AG04449 (cell line): Measurements from ENCODE around the gene ENC1.
A peak's percentile ranks its signal among the peaks of the same experiment; 100 is the strongest.
"Not testable (repeated sequence)": the region's sequence is repeated elsewhere in the genome, so short reads cannot be mapped to it uniquely, and the experiment has no call there.

ENCODE experiments used
- CTCF ChIA-PET: fragments of 350-600 bp; formaldehyde crosslinking; extraction: SDS; loops from one replicate; lab custom pipeline; 2021; ENCODE audit warnings: antibody characterized with exemption; lab: Yijun Ruan, JAX
- POLR2A ChIA-PET: fragments of 400-600, 350-600 bp; formaldehyde crosslinking; extraction: SDS; loops from one replicate; lab custom pipeline; 2020; ENCODE audit warnings: antibody characterized with exemption, inconsistent platforms; lab: Yijun Ruan, JAX
- DNase-seq: peaks from one replicate; pipeline ENCODE4 v3.0.0-alpha.2; 2010; ENCODE audit warnings: low read depth, low spot score
- H3K4me3 ChIP-seq: 2 replicates; pipeline ENCODE4 v1.5.1; 2011; ENCODE audit warnings: low read depth, mild to moderate bottlenecking, control low read depth, low read length
- TF ChIP-seq, protein P1 (sequence below): IDR thresholded peaks from one replicate; pipeline ENCODE4 v1.5.1; 2011; ENCODE audit warnings: mild to moderate bottlenecking, moderate library complexity, low read length, control low read depth, inconsistent platforms; ENCODE audit not compliant: insufficient read depth; ENCODE audit errors: missing control alignments

Gene ENC1

DNA sequence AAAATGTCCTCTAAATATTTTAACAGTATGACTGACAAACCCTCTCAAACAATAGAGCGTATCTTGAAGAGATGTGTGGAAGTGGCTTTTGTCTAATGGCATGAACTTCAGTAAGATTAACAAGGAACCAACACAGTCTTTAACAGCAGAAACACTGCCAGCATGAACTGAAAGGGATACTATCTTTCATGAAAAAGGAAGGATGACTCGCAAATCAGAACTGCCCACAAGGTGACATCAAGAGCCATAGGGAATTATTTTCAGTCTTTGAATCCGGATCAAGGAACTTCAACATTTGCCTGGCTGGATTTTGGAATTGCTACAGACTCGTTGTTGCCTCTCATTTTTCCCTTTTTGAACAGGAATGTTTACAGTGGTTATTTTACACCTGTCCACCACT lies 39.4 kb upstream of the ENC1 start:
- no peak for DNase-seq
- TF ChIP-seq, protein P1, sequence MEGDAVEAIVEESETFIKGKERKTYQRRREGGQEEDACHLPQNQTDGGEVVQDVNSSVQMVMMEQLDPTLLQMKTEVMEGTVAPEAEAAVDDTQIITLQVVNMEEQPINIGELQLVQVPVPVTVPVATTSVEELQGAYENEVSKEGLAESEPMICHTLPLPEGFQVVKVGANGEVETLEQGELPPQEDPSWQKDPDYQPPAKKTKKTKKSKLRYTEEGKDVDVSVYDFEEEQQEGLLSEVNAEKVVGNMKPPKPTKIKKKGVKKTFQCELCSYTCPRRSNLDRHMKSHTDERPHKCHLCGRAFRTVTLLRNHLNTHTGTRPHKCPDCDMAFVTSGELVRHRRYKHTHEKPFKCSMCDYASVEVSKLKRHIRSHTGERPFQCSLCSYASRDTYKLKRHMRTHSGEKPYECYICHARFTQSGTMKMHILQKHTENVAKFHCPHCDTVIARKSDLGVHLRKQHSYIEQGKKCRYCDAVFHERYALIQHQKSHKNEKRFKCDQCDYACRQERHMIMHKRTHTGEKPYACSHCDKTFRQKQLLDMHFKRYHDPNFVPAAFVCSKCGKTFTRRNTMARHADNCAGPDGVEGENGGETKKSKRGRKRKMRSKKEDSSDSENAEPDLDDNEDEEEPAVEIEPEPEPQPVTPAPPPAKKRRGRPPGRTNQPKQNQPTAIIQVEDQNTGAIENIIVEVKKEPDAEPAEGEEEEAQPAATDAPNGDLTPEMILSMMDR: no peak
- POLR2A ChIA-PET: no interaction called here
- CTCF ChIA-PET: no interaction called here
- no peak overlapping the region for H3K4me3 ChIP-seq

DNA sequence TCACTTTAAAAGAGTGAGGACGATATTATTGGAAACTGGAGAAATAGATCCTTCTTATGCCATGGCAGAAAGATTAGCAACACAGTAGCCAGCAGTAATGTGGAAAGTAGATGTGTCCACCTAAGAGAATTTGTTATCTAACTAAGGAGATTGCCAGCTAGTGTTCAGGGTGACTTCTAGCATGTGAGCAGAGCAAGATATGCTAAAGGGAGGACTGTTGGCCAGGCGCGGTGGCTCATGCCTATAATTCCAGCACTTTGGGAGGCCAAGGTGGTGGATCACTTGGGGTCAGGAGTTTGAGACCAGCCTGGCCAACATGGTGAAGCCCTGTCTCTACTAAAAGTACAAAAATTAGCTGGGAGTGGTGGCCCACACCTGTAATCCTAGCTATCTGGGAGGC lies 38.8 kb upstream of the ENC1 start:
- POLR2A ChIA-PET, H3K4me3 ChIP-seq, CTCF ChIA-PET, DNase-seq: not testable (repeated sequence)

DNA sequence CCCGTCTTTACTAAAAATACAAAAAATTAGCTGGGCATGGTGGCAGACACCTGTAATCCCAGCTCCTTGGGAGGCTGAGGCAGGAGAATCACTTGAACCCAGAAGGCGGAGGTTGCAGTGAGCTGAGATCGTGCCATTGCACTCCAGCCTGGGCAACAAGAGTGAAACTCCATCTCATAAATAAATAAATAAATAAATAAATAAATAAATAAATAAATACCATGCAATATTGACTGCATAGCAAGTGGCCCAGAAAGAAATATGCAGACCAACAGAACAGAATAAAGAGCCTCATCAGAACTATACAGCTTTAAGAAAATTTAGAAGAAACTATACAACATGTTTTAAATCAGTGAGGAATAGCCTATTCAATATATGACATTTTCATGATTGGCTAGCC lies 37.6 kb upstream of the ENC1 start:
- DNase-seq, POLR2A ChIA-PET, H3K4me3 ChIP-seq: not testable (repeated sequence)
- CTCF ChIA-PET: interaction anchor here (1.0 to 7.8 kb wide), 3 partner anchors 9 to 240 kb away, joined by 3 to 141 read pairs (median 5); no protein-coding TSS in a partner anchor

DNA sequence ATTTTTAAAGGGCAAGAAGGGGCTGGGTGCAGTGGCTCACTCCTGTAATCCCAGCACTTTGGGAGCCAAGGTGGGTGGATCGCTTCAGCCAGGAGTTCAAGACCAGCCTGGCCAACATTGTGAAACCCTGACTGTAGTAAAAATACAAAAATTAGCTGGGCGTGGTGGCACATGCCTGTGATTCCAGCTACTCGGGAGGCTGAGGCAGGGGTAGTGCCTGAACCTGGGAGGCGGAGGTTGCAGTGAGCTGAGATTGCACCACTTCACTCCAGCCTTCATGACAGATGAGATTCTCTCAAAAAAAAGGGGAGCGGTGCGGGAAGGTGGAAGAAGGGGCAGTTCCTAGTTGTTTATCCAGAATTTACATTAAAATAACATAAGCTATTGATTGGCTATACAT lies 35.9 kb upstream of the ENC1 start:
- H3K4me3 ChIP-seq, POLR2A ChIA-PET, DNase-seq: not testable (repeated sequence)
- CTCF ChIA-PET: interaction anchor here (0.7 to 7.8 kb wide), 4 partner anchors 16 to 774 kb away, joined by 3 to 141 read pairs (median 3); no protein-coding TSS in a partner anchor

DNA sequence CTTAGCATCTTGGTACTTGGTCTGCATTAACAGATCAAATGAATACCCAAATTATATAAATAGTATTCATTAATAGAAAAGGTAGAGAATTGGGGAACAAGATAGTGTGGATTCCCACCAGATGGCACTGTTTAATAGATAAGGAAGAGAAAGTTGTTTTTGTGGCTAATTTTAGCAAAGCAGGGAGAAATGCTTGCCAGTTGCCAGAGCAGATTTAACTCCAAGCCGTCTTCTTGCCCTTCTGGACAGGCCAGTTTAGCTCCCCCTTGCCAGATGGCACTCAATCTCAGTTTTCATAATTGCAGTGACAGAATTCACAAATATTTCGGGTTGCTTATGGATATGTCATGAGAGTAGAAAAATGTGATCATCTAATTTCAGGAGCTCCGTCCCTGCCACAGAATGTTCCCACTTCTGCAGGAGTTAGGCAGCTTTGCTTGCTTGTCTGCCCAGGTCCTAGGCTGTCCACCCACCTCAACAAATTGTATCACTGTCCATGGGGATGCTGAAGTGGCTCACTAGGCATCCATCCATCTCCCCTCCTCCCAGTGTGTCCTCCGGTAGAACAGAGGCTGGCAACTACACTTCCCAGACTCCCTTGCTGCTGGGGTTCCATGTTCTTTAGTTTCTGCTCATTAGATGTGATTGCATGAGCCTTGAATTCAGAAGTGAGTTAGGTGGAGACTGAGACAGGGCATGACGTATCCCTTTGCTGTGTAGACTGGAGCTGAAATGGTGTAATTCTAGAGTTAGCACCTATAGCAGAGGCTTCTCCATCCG lies 32.7 kb upstream of the ENC1 start:
- ChIA-PET POLR2A (no interaction called here), CTCF (interaction anchor here (0.5 to 7.8 kb wide), 26 partner anchors 8 to 1583 kb away, joined by 3 to 141 read pairs (median 5); no protein-coding TSS in a partner anchor)
- no peak for DNase-seq
- H3K4me3 ChIP-seq: no peak overlapping the region
- TF ChIP-seq, protein P1: peak; percentile 19

DNA sequence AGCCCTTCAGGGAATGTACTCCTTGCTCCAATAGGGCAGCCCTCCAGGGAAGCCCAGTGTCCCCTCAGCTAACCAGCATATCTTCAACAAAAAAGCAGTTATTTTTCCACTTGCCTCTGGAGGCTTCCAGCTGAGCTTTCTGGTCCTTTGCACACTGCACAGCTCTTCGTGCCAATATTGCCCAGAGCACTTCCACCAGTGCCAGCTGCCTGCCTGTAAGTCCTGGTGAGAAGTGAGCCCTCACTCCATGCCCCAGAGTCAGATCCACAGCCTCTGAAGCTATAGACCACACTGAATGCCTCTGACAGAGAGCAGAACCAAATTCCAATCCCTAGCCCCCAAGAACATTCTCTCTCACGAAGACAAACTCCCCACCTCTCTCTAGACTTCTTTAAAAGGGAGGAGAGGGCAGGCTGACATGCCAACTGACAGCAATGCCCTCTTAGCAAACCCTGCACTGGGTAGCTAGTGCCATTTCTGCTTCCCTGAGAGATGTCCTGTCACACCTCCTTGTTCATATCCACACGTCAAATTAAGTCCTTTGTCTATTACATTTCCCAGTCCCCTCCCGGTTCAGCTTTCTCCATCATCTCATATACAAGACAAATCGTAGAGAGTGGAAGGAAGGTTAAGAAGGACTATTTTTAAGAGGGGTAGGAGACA lies 31.8 kb upstream of the ENC1 start:
- no peak overlapping the region for H3K4me3 ChIP-seq
- DNase-seq: no peak
- ChIA-PET CTCF (interaction anchor here (0.7 to 7.8 kb wide), 18 partner anchors 7 to 1584 kb away, joined by 3 to 141 read pairs (median 5); no protein-coding TSS in a partner anchor), POLR2A (interaction anchor here (0.9 kb wide), 1 partner anchor 232 kb away, joined by 3 read pairs; no protein-coding TSS in a partner anchor)
- TF ChIP-seq, protein P1: no peak

DNA sequence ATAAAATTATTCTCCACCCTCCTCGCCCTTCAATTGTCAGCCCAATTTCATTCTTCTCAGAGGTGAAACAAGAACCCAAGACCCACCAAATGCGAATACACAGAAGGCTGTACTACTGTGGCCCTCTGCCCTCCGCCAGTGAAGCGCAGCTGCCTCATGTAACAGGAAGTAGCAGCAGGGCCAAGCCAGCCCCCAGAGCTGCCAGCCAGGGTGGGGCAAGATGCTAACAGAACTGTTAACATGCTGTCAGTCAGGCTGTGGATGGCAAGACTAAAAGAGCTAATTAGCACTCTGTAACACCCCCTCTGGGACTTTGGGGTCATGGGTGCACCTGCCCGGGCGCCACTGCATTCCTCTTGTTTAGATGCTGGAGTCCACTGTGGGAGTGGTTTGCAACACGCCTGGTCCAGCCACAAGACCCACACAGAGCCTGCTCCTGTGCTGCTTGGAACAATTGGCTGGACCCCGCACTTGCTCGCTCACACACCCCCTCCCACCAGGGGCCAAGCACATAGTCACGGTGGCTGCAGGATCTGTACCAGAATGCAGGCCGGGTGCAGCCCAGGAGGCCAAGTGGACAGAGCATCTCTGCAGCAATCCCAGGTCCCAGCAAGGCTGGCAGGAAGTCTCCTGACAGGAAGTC lies 30.0 kb upstream of the ENC1 start:
- ChIA-PET POLR2A (no interaction called here), CTCF (no interaction called here)
- TF ChIP-seq, protein P1: no peak
- no peak for DNase-seq
- H3K4me3 ChIP-seq: no peak overlapping the region
